H1 (cell line): ENCODE results near the gene ISX. TPM values are rescaled to one million over a fixed set of nuclear protein-coding genes. Genes with fewer than 3 reads are reported as not detected.
A peak's percentile ranks its signal among the peaks of the same experiment; 100 is the strongest.

Source experiments
- CTCF ChIA-PET: fragments of 300-600 bp; sonication (Branson Sonifier 250); formaldehyde crosslinking; loops from one replicate; lab custom pipeline; 2021; ENCODE audit not compliant: partially characterized antibody; lab: Charles Lee
- POLR2A ChIA-PET: fragments of 300-600 bp; sonication (Branson Sonifier 250); formaldehyde crosslinking; loops from one replicate; lab custom pipeline; 2021; ENCODE audit warnings: inconsistent platforms; ENCODE audit not compliant: partially characterized antibody; lab: Charles Lee
- DNase-seq, 2 experiments: peaks; one replicate each; pipeline versions ENCODE4 v3.0.0 to v3.0.0-alpha.2; 2010 to 2022; ENCODE audit warnings: low spot score in 2 of 2, low read depth in 1 of 2, mixed read lengths in 1 of 2
- FAIRE-seq: peaks from 2 replicates; lab custom pipeline; 2011; peaks lifted over from hg19 to GRCh38; lab: Jason Lieb, UNC
- H2AFZ ChIP-seq: 2 replicates; pipeline ENCODE4 v1.8.1; 2012; ENCODE audit warnings: low read length, inconsistent platforms
- H2AK5ac ChIP-seq: 2 replicates; pipeline ENCODE4 v1.6.1; 2013; ENCODE audit warnings: low read depth, low read length
- H2BK120ac ChIP-seq: replicated peaks from 2 replicates; pipeline ENCODE3; 2013; ENCODE audit warnings: low read depth, low read length, inconsistent platforms
- H2BK12ac ChIP-seq: 2 replicates; pipeline ENCODE4 v1.6.1; 2013; ENCODE audit warnings: low read depth, low read length
- H2BK15ac ChIP-seq: 2 replicates; pipeline ENCODE4 v1.6.1; 2013; ENCODE audit warnings: low read length
- H2BK20ac ChIP-seq: 2 replicates; pipeline ENCODE4 v1.6.1; 2013; ENCODE audit warnings: low read length
- H2BK5ac ChIP-seq: 2 replicates; pipeline ENCODE4 v1.6.1; 2013; ENCODE audit warnings: low read depth, low read length
- H3K14ac ChIP-seq: 2 replicates; pipeline ENCODE4 v1.6.1; 2013; ENCODE audit warnings: inconsistent platforms; ENCODE audit not compliant: insufficient read length
- H3K18ac ChIP-seq: 2 replicates; pipeline ENCODE4 v1.6.1; 2013; ENCODE audit warnings: low read length; ENCODE audit errors: extremely low read depth
- H3K23ac ChIP-seq: 2 replicates; pipeline ENCODE4 v1.6.1; 2013; ENCODE audit warnings: inconsistent platforms; ENCODE audit not compliant: insufficient read length
- H3K23me2 ChIP-seq: 2 replicates; pipeline ENCODE4 v1.6.1; 2013; ENCODE audit warnings: low read depth, low read length
- H3K27ac ChIP-seq: 2 replicates; pipeline ENCODE4 v1.6.1; 2011; ENCODE audit warnings: low read depth, low read length, inconsistent platforms
- H3K27me3 ChIP-seq, 4 experiments: replicated peaks in 1 of 4; 1 replicate in 1 of 4; 2 replicates in 3 of 4; pipeline versions ENCODE4 v1.6.1 to v1.8.1; 2011 to 2013; ENCODE audit warnings: low read length in 3 of 4, mild to moderate bottlenecking in 3 of 4, inconsistent platforms in 2 of 4, mixed read lengths in 2 of 4, moderate library complexity in 1 of 4; ENCODE audit not compliant: control insufficient read depth in 3 of 4, insufficient read depth in 3 of 4; ENCODE audit errors: extremely low read depth in 1 of 4
- H3K36me3 ChIP-seq, 4 experiments: 2 replicates each; pipeline versions ENCODE4 v1.6.1 to v1.8.1; 2011 to 2013; ENCODE audit warnings: mild to moderate bottlenecking in 4 of 4, low read length in 3 of 4, moderate library complexity in 2 of 4, control low read depth in 1 of 4, inconsistent platforms in 1 of 4; ENCODE audit not compliant: insufficient read depth in 4 of 4, control insufficient read depth in 2 of 4
- H3K4ac ChIP-seq: replicated peaks from 2 replicates; pipeline ENCODE3; 2013; ENCODE audit warnings: low read length, low read depth, mixed read lengths, inconsistent platforms; ENCODE audit not compliant: insufficient read length
- H3K4me1 ChIP-seq, 4 experiments: replicated peaks in 1 of 4; 1 replicate in 1 of 4; 2 replicates in 3 of 4; pipeline versions ENCODE4 v1.6.1 to v1.8.1; 2011 to 2013; ENCODE audit warnings: low read length in 3 of 4, inconsistent platforms in 2 of 4, mixed read lengths in 1 of 4; ENCODE audit not compliant: insufficient read depth in 4 of 4, control insufficient read depth in 3 of 4
- H3K4me2 ChIP-seq, 2 experiments: 2 replicates each; pipeline versions ENCODE4 v1.6.1 to v1.8.1; 2011 to 2013; ENCODE audit warnings: low read depth in 2 of 2, low read length in 2 of 2, control low read depth in 1 of 2, inconsistent platforms in 1 of 2, mild to moderate bottlenecking in 1 of 2; ENCODE audit not compliant: insufficient read depth in 1 of 2
- H3K4me3 ChIP-seq, 4 experiments: fragments of 200-600, 300-600 bp in 1 of 4; sonication (generic), shearing (Covaris generic), sonication (Bioruptor Twin) in 1 of 4; 2 replicates each; pipeline versions ENCODE4 v1.5.1 to v1.8.1; 2011 to 2016; ENCODE audit warnings: low read length in 4 of 4, low read depth in 3 of 4, control low read depth in 2 of 4, inconsistent platforms in 2 of 4, mild to moderate bottlenecking in 2 of 4, mixed read lengths in 1 of 4, moderate library complexity in 1 of 4; ENCODE audit not compliant: insufficient read depth in 2 of 4; ENCODE audit errors: extremely low read depth in 1 of 4
- H3K56ac ChIP-seq: replicated peaks from 2 replicates; pipeline ENCODE3; 2013; ENCODE audit warnings: low read depth, mild to moderate bottlenecking, mixed read lengths, low read length, inconsistent platforms; ENCODE audit not compliant: insufficient read length
- H3K79me1 ChIP-seq: 2 replicates; pipeline ENCODE4 v1.6.1; 2013; ENCODE audit warnings: low read depth, low read length, control low read depth
- H3K79me2 ChIP-seq, 2 experiments: 2 replicates each; pipeline versions ENCODE4 v1.6.1 to v1.8.1; 2012 to 2013; ENCODE audit warnings: low read length in 2 of 2, mild to moderate bottlenecking in 2 of 2, inconsistent platforms in 1 of 2; ENCODE audit not compliant: insufficient read depth in 2 of 2, control insufficient read depth in 1 of 2
- H3K9ac ChIP-seq, 4 experiments: replicated peaks in 1 of 4; 1 replicate in 1 of 4; 2 replicates in 3 of 4; pipeline versions ENCODE4 v1.6.1 to v1.8.1; 2011 to 2013; ENCODE audit warnings: low read depth in 3 of 4, low read length in 3 of 4, control low read depth in 2 of 4, mild to moderate bottlenecking in 2 of 4, moderate library complexity in 2 of 4, inconsistent platforms in 1 of 4; ENCODE audit errors: extremely low read depth in 1 of 4
- H3K9me3 ChIP-seq, 2 experiments: 2 replicates each; pipeline versions ENCODE4 v1.6.1 to v1.8.1; 2012 to 2013; ENCODE audit warnings: mild to moderate bottlenecking in 2 of 2, moderate library complexity in 2 of 2, control low read depth in 1 of 2, inconsistent platforms in 1 of 2, low read depth in 1 of 2, low read length in 1 of 2, mixed read lengths in 1 of 2; ENCODE audit not compliant: insufficient read depth in 2 of 2
- H4K20me1 ChIP-seq, 2 experiments: replicated peaks in 1 of 2; 2 replicates each; pipeline versions ENCODE3 to v1.8.1; 2011 to 2013; ENCODE audit warnings: inconsistent platforms in 2 of 2, low read length in 2 of 2, mild to moderate bottlenecking in 1 of 2; ENCODE audit not compliant: insufficient read depth in 2 of 2, control insufficient read depth in 1 of 2
- H4K5ac ChIP-seq: 2 replicates; pipeline ENCODE4 v1.6.1; 2013; ENCODE audit warnings: low read length, low read depth, mixed read lengths, inconsistent platforms; ENCODE audit not compliant: insufficient read length
- H4K8ac ChIP-seq: 2 replicates; pipeline ENCODE4 v1.8.0; 2013; ENCODE audit warnings: mild to moderate bottlenecking, moderate library complexity, low read length, inconsistent platforms; ENCODE audit not compliant: insufficient read depth; ENCODE audit errors: extremely low read depth
- H4K91ac ChIP-seq: replicated peaks from 2 replicates; pipeline ENCODE3; 2013; ENCODE audit warnings: low read length, mixed read lengths, inconsistent platforms; ENCODE audit not compliant: insufficient read length
- ATF3 ChIP-seq: IDR thresholded peaks from 2 replicates; pipeline ENCODE4 v1.6.1; 2011; ENCODE audit warnings: low read depth, mild to moderate bottlenecking, low read length; ENCODE audit not compliant: insufficient read depth
- BACH1 ChIP-seq: IDR thresholded peaks from 2 replicates; pipeline ENCODE4 v1.6.1; 2012; ENCODE audit warnings: low read length, improper control_type of control experiment
- CREB1 ChIP-seq: IDR thresholded peaks from 2 replicates; pipeline ENCODE4 v1.6.1; 2012; ENCODE audit warnings: inconsistent platforms
- RFX5 ChIP-seq: IDR thresholded peaks from 2 replicates; pipeline ENCODE4 v1.6.1; 2011; ENCODE audit warnings: low read depth, low read length, improper control_type of control experiment, borderline replicate concordance
- SIRT6 ChIP-seq: IDR thresholded peaks from one replicate; pipeline ENCODE4 v1.7.1; 2012; ENCODE audit warnings: low read length, inconsistent platforms
- TAF1 ChIP-seq: IDR thresholded peaks from 2 replicates; pipeline ENCODE4 v1.6.1; 2011; ENCODE audit warnings: mild to moderate bottlenecking, low read depth, low read length
- WGBS, 2 experiments: shearing (Covaris generic) in 1 of 2; methylation state at CpG; one replicate each; pipeline versions ENCODE4 v1.1.6 to v1.1.7; 2013 to 2015; ENCODE audit warnings: low lambda C conversion rate in 2 of 2, mixed read lengths in 2 of 2, inconsistent platforms in 1 of 2, low coverage in 1 of 2, missing lambda C conversion rate in 1 of 2; ENCODE audit not compliant: insufficient replicate concordance in 2 of 2, insufficient coverage in 1 of 2, insufficient read length in 1 of 2; ENCODE audit errors: extremely low coverage in 1 of 2, missing lambda C conversion rate in 1 of 2; 5-methylcytosine and 5-hydroxymethylcytosine counted together
- polyA plus RNA-seq, 7 experiments: library from polyadenylated mRNA; depleted of rRNA in 3 of 7; stranded (reverse) in 5 of 7; unstranded in 2 of 7; fragments of >200 nt in 5 of 7; fragments of 200-250 nt in 2 of 7; gene quantifications; 1 replicate in 5 of 7; 2 replicates in 1 of 7; 4 replicates in 1 of 7; pipeline versions ENCODE4 v1.2.1 to v1.2.3, GENCODE V29; 2011 to 2013; ENCODE audit warnings: missing spikeins in 2 of 7, mixed read lengths in 2 of 7
- total RNA-seq: library from RNA; stranded (reverse); fragmentation: NEBNext Ultra II Directional; extraction: Animal tissue kit (Norgen Biotek cat#: 25700); gene quantifications from 2 replicates; pipeline ENCODE4 v1.2.1, GENCODE V29; 2021

ISX gene
- total and polyA plus RNA-seq, 2 of the 8 experiments (the other 6 are each of a cell fraction or from before 2014, with no cell fraction given) = not detected

GRCh38 chr22:35045451-35045850, 20.5 kb upstream of the ISX start:
- no peaks in the 10 kb centered on the region for H3K36me3 ChIP-seq
- no peak overlapping the region for H3K4ac ChIP-seq
- H3K23ac ChIP-seq = no peak overlapping the region
- no peak overlapping the region for H2BK120ac ChIP-seq
- no peak overlapping the region for H3K27ac ChIP-seq
- ChIA-PET POLR2A (no interaction called here), CTCF (interaction anchor here (0.9 to 2.8 kb wide), 11 partner anchors 9 to 644 kb away, joined by 3 to 15 read pairs (median 5); no protein-coding TSS in a partner anchor)
- peaks cover 0 to 3% (median 1%) of the 10 kb centered on the region in 4 experiments; a peak in 1 of 7 replicates for H3K4me1 ChIP-seq
- no peaks in the 10 kb centered on the region for H3K23me2 ChIP-seq
- no peak overlapping the region for H2AK5ac ChIP-seq
- H2BK15ac ChIP-seq = no peak overlapping the region
- H3K14ac ChIP-seq = no peak overlapping the region
- H3K18ac ChIP-seq = no peak overlapping the region
- H4K91ac ChIP-seq = no peak overlapping the region
- H2BK20ac ChIP-seq = no peak overlapping the region; the same call in 1 of the 2 replicates
- no peak overlapping the region for H3K56ac ChIP-seq
- H2AFZ ChIP-seq = no peak overlapping the region
- no peaks in the 10 kb centered on the region for H3K27me3 ChIP-seq
- no peak overlapping the region for H4K5ac ChIP-seq
- no peaks in the 10 kb centered on the region for H3K79me2 ChIP-seq
- no peak overlapping the region for H3K4me2 ChIP-seq
- H3K79me1 ChIP-seq = no peaks in the 10 kb centered on the region
- no peak overlapping the region for H3K9ac ChIP-seq
- 83% methylated on average over 9 of the region's 9 CpGs; no CpG with 5 or more reads in 1 of the 2 experiments for WGBS, 2 experiments
- H4K20me1 ChIP-seq = no peaks in the 10 kb centered on the region
- peaks cover 0 to 4% of the 10 kb centered on the region in 2 experiments; a peak in 1 of 4 replicates for H3K9me3 ChIP-seq
- no peak overlapping the region for H3K4me3 ChIP-seq
- no peak overlapping the region for H2BK5ac ChIP-seq
- TF ChIP-seq CREB1 (no peak), BACH1 (no peak), TAF1 (no peak), ATF3 (no peak), RFX5 (no peak), SIRT6 (no peak)
- peak overlapping the region; percentile 7; the same call in 1 of the 2 replicates for H2BK12ac ChIP-seq
- DNase-seq = no peak
- FAIRE-seq = no peak
- no peak overlapping the region for H4K8ac ChIP-seq
